BJ (cell line): ENCODE data around the gene PTPRC. TPM values are rescaled to one million over a fixed set of nuclear protein-coding genes. Genes with fewer than 3 reads are reported as not detected.
A peak's percentile ranks its signal among the peaks of the same experiment; 100 is the strongest.

Source experiments
- CTCF ChIA-PET: fragments of 350-600 bp; formaldehyde crosslinking; extraction: SDS; loops from one replicate; lab custom pipeline; 2021; ENCODE audit warnings: antibody characterized with exemption, inconsistent platforms; lab: Yijun Ruan, JAX
- POLR2A ChIA-PET: fragments of 300-600 bp; sonication (Branson Sonifier 250); formaldehyde crosslinking; extraction: SDS; loops from one replicate; lab custom pipeline; 2021; ENCODE audit warnings: antibody characterized with exemption; lab: Charles Lee
- DNase-seq: peaks from one replicate; pipeline ENCODE4 v3.0.0-alpha.2; 2011; ENCODE audit warnings: low read depth
- H3K27me3 ChIP-seq: 2 replicates; pipeline ENCODE4 v1.6.0; 2011; ENCODE audit warnings: low read length; ENCODE audit not compliant: control insufficient read depth, insufficient read depth
- H3K36me3 ChIP-seq: 2 replicates; pipeline ENCODE4 v1.5.1; 2011; ENCODE audit warnings: low read length; ENCODE audit not compliant: control insufficient read depth, insufficient read depth
- H3K4me3 ChIP-seq: 2 replicates; pipeline ENCODE4 v1.5.1; 2011; ENCODE audit warnings: low read depth, mild to moderate bottlenecking, control low read depth, low read length
- CTCF ChIP-seq: IDR thresholded peaks from 2 replicates; pipeline ENCODE4 v1.5.1; 2011; ENCODE audit warnings: low read depth, mild to moderate bottlenecking, control low read depth, inconsistent platforms, low read length, moderate library complexity; ENCODE audit not compliant: insufficient read depth
- polyA plus RNA-seq: library from polyadenylated mRNA; depleted of rRNA; stranded (reverse); fragments of >200 nt; gene quantifications from 2 replicates; pipeline ENCODE4 v1.2.3, GENCODE V29; 2011

The PTPRC gene
- polyA plus RNA-seq, 1 experiment, result 0.22 TPM

- H3K4me3 ChIP-seq, result no peak overlapping the region
- no peaks in the 10 kb centered on the region for H3K36me3 ChIP-seq
- CTCF ChIA-PET, result interaction anchor here (1.4 kb wide), 1 partner anchor 17 kb away, joined by 3 read pairs; no protein-coding TSS in a partner anchor
- no peaks in the 10 kb centered on the region for H3K27me3 ChIP-seq
- no peak for TF ChIP-seq CTCF
- DNase-seq, result no peak
- POLR2A ChIA-PET, result interaction anchor here (0.7 kb wide), 1 partner anchor 182 kb away, joined by 3 read pairs; no protein-coding TSS in a partner anchor
Measured at GRCh38 chr1:198680174-198680875, 41.5 kb downstream of the PTPRC start.

- ChIA-PET POLR2A (interaction anchor here (0.7 to 2.2 kb wide), 3 partner anchors 9 to 185 kb away, joined by 3 to 6 read pairs (median 3); no protein-coding TSS in a partner anchor), CTCF (interaction anchor here (0.8 to 1.4 kb wide), 3 partner anchors 8 to 214 kb away, joined by 3 read pairs; no protein-coding TSS in a partner anchor)
- DNase-seq, result no peak
- Histone ChIP-seq H3K27me3 (no peaks in the 10 kb centered on the region), H3K36me3 (no peaks in the 10 kb centered on the region), H3K4me3 (no peak overlapping the region)
- no peak for TF ChIP-seq CTCF
Measured at GRCh38 chr1:198681252-198681651, 42.4 kb downstream of the PTPRC start.

GRCh38 chr1:198681831-198682759 is 43.3 kb downstream of the PTPRC start:
- Histone ChIP-seq H3K4me3 (no peak overlapping the region), H3K36me3 (no peaks in the 10 kb centered on the region), H3K27me3 (no peaks in the 10 kb centered on the region)
- no peak for TF ChIP-seq CTCF
- DNase-seq, result peak; percentile 90
- ChIA-PET CTCF (interaction anchor here (0.5 to 1.4 kb wide), 6 partner anchors 9 to 526 kb away, joined by 3 read pairs; no protein-coding TSS in a partner anchor), POLR2A (interaction anchor here (0.6 to 2.2 kb wide), 3 partner anchors 10 to 186 kb away, joined by 3 to 6 read pairs (median 4); no protein-coding TSS in a partner anchor)

- POLR2A ChIA-PET, result interaction anchor here (0.6 to 2.2 kb wide), 3 partner anchors 11 to 187 kb away, joined by 4 to 6 read pairs (median 6); no protein-coding TSS in a partner anchor
Measured at GRCh38 chr1:198682850-198683249, 44.0 kb downstream of the PTPRC start.

More at GRCh38 chr1:198682850-198683249, 44.0 kb downstream of the PTPRC start:
- CTCF ChIA-PET, result interaction anchor here (0.5 to 1.4 kb wide), 2 partner anchors 84 to 527 kb away, joined by 3 read pairs; no protein-coding TSS in a partner anchor
- DNase-seq, result no peak
- TF ChIP-seq CTCF, result no peak
- H3K36me3 ChIP-seq, result no peaks in the 10 kb centered on the region
- no peaks in the 10 kb centered on the region for H3K27me3 ChIP-seq
- no peak overlapping the region for H3K4me3 ChIP-seq
